Dendritic cell treated with granulocyte-macrophage colony-stimulating factor and Interleukin-4, amounts not matched to agents 40 ng/mL and 50 ng/mL, for 4 days (primary cell): Measurements from ENCODE around the gene TLN1.

ENCODE experiments used
- H3K27ac Mint-ChIP-seq: one replicate; pipeline ENCODE4 v1.8.0; 2022; ENCODE audit warnings: mild to moderate bottlenecking, mixed read lengths
- H3K27me3 Mint-ChIP-seq: one replicate; pipeline ENCODE4 v1.8.0; 2022; ENCODE audit warnings: mild to moderate bottlenecking, mixed read lengths
- H3K36me3 Mint-ChIP-seq: one replicate; pipeline ENCODE4 v1.8.0; 2022; ENCODE audit warnings: low read depth, mixed read lengths
- H3K4me1 Mint-ChIP-seq: one replicate; pipeline ENCODE4 v1.8.0; 2022; ENCODE audit warnings: low read depth, mixed read lengths
- H3K4me3 Mint-ChIP-seq: one replicate; pipeline ENCODE4 v1.8.0; 2022; ENCODE audit warnings: mild to moderate bottlenecking, moderate library complexity, mixed read lengths
- H3K9me3 Mint-ChIP-seq: one replicate; pipeline ENCODE4 v1.8.0; 2022; ENCODE audit warnings: mixed read lengths
- intact Hi-C: fragments of 100-400 bp; cut with micrococcal nuclease; formaldehyde crosslinking; loops from one replicate; pipeline ENCODE4 v1.15.0; 2022

TLN1 gene

DNA sequence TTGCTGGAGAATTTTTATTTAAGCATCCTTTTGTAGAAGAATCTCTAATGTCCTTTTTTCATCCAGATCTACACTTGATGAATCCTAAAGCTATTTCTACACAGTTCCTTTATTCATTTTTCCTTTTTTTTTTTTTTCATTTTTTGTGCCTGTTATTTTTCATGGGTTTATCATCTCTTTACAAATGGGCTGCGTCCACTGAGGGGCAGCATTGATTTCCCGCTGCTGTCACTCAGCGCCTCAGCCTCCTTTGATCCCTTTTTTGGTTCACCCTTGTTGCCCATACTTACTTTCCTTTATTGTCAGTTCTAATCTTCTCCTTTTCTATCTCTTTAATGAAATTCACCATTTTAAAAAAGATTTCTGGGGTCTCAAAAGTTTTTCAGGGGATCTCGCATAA is 27.8 kb upstream of the TLN1 start:
- Mint-ChIP-seq H3K4me1 (peaks cover 33% of the 10 kb centered on the region), H3K27ac (no peak overlapping the region), H3K4me3 (no peak overlapping the region), H3K9me3 (no peaks in the 10 kb centered on the region), H3K36me3 (no peaks in the 10 kb centered on the region), H3K27me3 (peaks cover 10% of the 10 kb centered on the region)
- intact Hi-C loops, result no loop called here

DNA sequence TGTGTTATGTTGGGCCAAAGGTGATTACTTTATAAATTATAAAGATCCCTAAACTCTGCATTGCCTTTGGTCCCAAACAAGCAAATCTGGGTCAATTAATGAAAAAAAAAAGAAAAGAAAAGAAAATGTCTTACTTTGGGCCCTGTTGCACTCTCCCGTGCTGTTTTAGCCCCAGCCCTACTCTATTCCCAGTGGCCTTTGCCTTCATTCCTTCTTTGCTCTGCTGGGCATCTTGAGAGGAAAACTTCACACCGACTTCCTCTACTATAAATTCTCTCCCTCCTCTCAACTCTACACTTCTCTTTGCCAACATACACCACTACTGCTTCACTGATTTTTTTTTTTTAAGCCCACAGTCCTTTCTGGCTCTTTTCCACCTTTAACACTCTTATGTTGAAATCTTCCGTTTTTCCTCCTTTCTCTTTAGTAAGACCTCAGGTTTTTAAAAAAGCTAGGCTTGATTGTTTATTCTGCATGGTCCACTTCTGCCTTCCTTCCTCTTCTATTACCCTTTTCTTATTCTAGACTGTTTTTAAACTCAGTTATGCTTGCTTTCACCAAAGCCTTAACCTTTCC is 26.6 kb upstream of the TLN1 start:
- Mint-ChIP-seq H3K4me3 (no peak overlapping the region), H3K27ac (no peak overlapping the region), H3K27me3 (peaks cover 10% of the 10 kb centered on the region), H3K9me3 (no peaks in the 10 kb centered on the region), H3K36me3 (peaks cover 12% of the 10 kb centered on the region), H3K4me1 (peaks cover 33% of the 10 kb centered on the region)
- intact Hi-C loops, result no loop called here

DNA sequence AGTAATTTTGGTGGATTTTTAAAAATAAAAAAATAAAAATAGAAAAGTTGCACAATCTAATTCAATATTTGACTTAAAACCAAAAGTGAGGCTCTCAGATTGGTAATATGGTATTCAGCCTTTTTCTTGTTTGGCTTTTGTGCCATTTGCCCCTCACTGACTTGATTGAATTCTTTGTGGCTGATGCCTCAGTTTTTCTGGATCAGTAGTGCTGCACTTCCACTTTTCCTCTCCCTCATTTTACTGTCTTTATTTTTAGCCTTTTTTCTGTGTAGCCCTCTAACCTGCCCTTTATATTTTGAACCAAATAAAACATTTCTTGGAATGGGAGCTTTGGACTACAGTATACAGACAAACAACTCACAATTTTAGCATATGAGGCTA is 25.9 kb upstream of the TLN1 start:
- Mint-ChIP-seq H3K27ac (no peak overlapping the region), H3K9me3 (no peaks in the 10 kb centered on the region), H3K4me3 (no peak overlapping the region), H3K4me1 (peaks cover 33% of the 10 kb centered on the region), H3K27me3 (peaks cover 10% of the 10 kb centered on the region), H3K36me3 (peaks cover 18% of the 10 kb centered on the region)
- intact Hi-C loops, result no loop called here

DNA sequence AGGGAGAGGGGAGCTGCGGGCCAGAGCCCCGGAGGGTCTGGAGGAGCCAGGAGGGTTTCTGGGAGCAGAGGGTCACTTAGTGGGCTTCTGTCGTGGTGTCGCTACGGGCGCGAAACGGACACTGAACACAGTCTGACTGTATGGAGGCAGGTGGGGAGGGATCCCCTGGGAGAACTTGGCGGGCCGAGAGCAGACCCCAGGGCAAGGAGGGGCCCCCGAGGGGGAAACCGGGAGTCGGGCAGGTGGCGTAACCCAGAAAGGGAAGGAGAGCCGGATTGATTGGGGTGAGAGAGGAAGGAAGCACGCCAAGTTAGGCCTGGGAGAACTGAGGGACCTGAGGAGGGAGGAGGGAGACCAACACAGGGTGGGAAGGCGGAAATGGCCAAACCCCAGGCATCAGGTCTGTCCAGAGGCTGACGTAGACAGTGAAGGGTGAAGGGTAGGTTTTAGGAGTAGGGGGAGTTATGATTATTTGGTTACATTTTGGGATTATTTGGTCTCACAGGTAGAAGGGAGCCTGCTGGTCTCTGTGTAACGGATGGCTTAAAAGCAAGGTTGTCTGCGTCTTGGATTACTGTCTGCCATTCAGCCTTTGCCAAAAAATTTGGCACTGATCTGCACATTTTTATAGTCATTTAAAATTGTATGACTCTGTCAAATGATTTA is 25.4 kb upstream of the TLN1 start:
- H3K9me3 Mint-ChIP-seq, result no peaks in the 10 kb centered on the region
- no peak overlapping the region for H3K27ac Mint-ChIP-seq
- H3K36me3 Mint-ChIP-seq, result peaks cover 24% of the 10 kb centered on the region
- H3K4me3 Mint-ChIP-seq, result peak overlapping the region; percentile 71
- H3K27me3 Mint-ChIP-seq, result peaks cover 10% of the 10 kb centered on the region
- H3K4me1 Mint-ChIP-seq, result peaks cover 33% of the 10 kb centered on the region
- intact Hi-C loops, result no loop called here

DNA sequence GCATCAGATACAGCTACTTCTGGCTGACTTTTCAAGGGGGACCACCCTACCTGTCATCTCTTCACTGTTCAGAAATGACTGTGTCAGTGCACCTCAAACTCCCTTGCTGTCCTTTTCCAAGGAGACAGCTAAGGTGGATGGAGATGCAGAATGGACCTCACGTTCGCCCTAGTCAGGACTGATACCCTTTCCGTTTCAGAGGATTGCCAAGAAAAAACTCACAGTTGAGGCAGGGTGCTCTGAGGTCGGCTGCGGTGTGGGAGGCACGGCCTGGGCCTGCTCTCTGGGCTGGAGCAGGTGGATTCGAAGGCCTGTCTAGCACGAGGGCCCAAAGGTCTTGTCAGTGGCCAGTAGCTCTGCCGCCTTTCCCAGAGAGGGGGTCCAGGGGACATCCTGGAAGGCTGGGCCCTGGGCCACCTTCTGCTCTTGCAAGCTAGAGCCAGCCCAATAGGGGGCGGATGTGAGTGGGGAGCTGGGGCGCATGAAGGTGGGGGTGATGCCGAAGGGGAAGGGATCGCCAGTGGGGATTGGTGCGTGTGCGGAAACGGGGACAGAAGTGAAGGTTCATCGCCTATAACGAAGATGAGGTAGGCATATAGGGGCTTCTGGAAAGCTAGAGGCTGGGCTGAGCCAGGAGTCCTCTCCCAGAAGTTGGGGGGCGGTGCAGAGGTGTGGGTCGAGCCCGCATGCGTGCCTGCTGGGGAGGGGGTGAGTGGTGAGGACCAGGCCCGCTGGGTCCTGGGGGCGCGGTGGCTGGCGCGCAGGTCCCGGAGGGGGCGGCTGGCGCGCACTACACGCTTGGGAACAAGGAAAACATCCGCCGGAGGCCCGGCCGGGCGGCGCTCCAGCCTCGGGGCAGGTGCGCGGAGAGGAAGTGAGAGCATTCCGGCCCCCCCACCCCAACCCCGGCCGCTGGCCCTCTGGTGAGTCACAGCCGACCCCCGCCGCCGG is 24.6 kb upstream of the TLN1 start:
- intact Hi-C loops, result no loop called here
- Mint-ChIP-seq H3K27me3 (peaks cover 9% of the 10 kb centered on the region), H3K4me1 (peaks cover 33% of the 10 kb centered on the region), H3K36me3 (peaks cover 32% of the 10 kb centered on the region), H3K27ac (peak overlapping the region; percentile 38), H3K4me3 (peak overlapping the region; percentile 71), H3K9me3 (no peaks in the 10 kb centered on the region)

DNA sequence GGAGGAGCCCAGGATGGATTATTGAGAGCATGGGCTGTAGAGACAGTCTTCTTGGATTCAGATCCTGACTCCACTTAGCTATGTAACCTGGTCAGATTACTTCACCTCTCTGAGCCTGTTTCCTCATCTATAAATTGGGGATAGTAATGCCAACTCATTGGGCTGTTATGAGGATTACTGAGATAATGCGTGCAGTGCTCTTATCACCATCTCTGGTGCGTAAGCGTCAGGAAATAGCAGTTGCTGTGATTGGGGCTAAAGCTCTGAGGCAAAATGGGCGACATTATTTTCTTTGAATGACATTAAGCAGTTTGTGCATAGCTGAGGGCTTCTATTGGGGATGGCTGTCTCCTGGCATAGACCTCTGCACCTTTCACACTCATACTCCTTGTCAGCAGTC is 23.1 kb upstream of the TLN1 start:
- H3K9me3 Mint-ChIP-seq, result no peaks in the 10 kb centered on the region
- H3K27me3 Mint-ChIP-seq, result peaks cover 9% of the 10 kb centered on the region
- H3K4me1 Mint-ChIP-seq, result peaks cover 31% of the 10 kb centered on the region
- H3K27ac Mint-ChIP-seq, result no peak overlapping the region
- intact Hi-C loops, result no loop called here
- no peak overlapping the region for H3K4me3 Mint-ChIP-seq
- peaks cover 42% of the 10 kb centered on the region for H3K36me3 Mint-ChIP-seq

DNA sequence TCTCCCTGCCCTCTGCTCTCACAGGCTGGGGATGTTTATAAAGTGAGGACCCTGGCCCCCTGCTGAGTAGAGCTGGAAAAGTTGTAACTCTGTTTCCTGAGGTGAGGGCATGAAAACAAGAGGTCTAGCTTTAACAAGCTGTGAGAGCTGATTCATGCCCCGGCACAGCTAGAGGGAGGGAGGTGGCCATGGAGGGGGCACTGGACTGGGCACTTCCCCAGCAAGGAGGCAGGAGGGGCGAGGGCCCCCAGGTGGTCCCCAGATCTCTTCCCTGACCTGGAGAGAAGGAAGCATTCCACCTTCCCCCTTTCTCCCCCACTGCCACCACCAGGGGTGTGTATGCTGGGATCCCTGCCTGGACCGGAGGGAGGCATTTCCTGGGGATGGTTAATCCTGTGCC is 22.3 kb upstream of the TLN1 start, which contains the start of gene MSMP:
TSS of gene MSMP (minus strand) at position 13 of the 400 bp plus-strand sequence. CDS start 147 bp downstream, outside the sequence.
- peaks cover 37% of the 10 kb centered on the region for H3K4me1 Mint-ChIP-seq
- no peak within 1 kb of the TSS for H3K4me3 Mint-ChIP-seq
- H3K36me3 Mint-ChIP-seq, result peaks cover 49% of the 10 kb centered on the region
- H3K27me3 Mint-ChIP-seq, result peaks cover 9% of the 10 kb centered on the region
- intact Hi-C loops, result no loop called here
- no peak within 1 kb of the TSS for H3K27ac Mint-ChIP-seq
- no peaks in the 10 kb centered on the region for H3K9me3 Mint-ChIP-seq

DNA sequence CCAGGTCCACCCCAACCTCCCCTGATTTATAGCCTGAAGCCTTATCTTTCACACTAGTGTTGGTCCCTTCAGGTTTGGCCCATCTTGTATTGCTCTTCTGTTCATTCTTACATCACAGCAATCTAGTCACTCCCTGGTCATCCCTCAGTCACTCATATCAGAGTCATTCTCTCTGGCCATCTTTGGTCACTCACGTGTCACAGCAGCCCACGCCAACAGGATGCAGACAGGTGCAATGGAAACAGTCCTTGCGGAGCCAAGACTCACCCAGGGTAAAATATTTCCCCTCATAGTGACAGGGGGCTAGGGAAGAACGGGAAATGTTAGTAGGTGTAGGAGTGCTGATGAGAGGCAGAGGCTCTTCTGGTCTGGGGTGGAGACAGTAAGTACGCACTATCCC is 21.5 kb upstream of the TLN1 start:
- intact Hi-C loops, result no loop called here
- H3K27ac Mint-ChIP-seq, result no peak overlapping the region
- no peaks in the 10 kb centered on the region for H3K9me3 Mint-ChIP-seq
- peaks cover 56% of the 10 kb centered on the region for H3K36me3 Mint-ChIP-seq
- peaks cover 7% of the 10 kb centered on the region for H3K27me3 Mint-ChIP-seq
- H3K4me1 Mint-ChIP-seq, result peaks cover 32% of the 10 kb centered on the region
- no peak overlapping the region for H3K4me3 Mint-ChIP-seq

DNA sequence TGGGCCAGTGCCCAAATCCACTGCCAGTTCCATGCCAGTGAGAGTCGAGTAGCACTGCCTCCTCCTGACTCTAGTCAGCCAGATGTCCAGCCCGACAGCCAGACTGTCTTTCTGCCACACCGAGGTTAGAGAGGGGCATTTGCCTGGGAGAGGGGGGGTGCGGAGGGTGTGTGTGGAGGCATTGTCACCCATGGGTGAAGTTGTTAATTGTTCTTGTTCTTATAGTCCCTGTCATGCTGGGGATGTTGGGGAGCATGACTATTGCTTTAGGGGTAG is 18.2 kb upstream of the TLN1 start:
- peak overlapping the region; percentile 85 for H3K27ac Mint-ChIP-seq
- H3K4me1 Mint-ChIP-seq, result peaks cover 36% of the 10 kb centered on the region
- intact Hi-C loops, result no loop called here
- H3K27me3 Mint-ChIP-seq, result no peaks in the 10 kb centered on the region
- H3K9me3 Mint-ChIP-seq, result no peaks in the 10 kb centered on the region
- peaks cover 83% of the 10 kb centered on the region for H3K36me3 Mint-ChIP-seq
- H3K4me3 Mint-ChIP-seq, result peak overlapping the region; percentile 89

DNA sequence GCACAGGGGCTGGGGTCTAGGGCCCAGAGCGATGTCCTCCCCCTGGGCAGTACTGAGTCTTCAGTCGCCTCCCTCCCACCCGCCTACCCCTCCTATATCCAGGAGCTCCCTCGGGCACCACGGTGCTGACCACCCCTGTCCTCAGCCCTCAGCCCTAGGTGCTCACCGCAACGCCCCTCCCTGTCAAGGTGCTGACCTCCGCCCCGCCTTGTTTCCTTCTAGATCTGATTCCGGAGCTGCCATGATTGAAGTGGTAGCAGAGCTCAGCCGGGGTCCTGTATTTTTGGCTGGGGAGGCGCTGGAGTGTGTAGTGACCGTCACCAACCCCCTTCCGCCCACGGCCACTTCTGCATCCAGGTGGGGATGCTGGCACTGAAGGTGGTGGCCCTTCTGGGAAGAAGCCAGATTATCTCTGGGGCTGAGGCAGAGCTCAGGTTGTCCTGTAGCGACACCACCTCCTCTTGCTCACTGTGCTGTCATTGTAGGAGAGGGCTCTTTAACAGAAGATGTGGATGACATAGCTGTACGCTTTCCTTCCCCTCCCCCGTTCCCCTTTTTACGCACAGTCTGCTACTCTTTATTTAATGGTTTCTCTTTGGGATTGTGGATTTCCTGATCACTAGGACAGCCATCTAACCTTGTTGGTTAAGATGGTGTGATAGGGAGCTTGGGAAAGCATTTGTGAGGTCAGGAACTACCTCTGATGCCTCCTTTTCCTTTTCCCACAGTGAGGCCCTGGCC is 17.7 kb upstream of the TLN1 start:
- Mint-ChIP-seq H3K27ac (peak overlapping the region; percentile 85), H3K9me3 (no peaks in the 10 kb centered on the region), H3K4me3 (peak overlapping the region; percentile 89), H3K27me3 (no peaks in the 10 kb centered on the region), H3K4me1 (peaks cover 40% of the 10 kb centered on the region), H3K36me3 (peaks cover 88% of the 10 kb centered on the region)
- intact Hi-C loops, result no loop called here

DNA sequence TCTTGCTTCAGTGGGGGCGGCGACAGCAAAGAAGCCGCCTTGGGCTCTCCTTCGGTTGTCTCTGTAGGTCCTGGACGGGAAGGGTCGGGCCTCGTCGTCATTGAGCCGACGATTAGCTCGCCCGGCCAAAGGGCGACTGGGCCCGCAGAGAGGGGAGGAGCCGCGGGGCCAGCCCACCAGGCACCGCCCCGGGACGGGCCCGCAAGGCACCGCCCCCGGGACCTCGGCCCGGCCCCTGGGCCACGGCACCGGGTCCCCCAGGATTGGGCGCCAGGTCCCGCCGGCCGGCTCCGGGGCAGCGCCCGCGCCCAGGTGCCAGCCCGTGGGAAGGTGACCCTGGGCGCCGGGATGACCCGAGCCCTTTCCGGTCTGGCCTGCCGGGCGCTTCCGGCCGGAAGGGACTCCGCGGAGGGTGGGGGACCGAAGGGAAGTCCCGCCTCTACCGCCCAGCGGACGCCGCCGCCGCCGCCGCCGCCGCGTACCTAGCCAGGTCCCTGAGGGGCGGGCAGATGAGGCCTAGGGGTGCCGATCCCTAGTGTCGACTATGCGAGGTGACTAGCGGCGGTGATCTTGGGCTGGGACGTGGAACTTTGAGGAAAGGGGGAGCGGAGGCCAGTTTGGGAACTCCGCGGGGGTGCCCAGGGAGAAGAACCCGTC is 17.0 kb upstream of the TLN1 start, which contains the start of the genes GBA2 and RGP1:
TSS of gene GBA2 (minus strand) at position 371 of the 657 bp plus-strand sequence. CDS start 524 bp downstream, outside the sequence.
TSS of gene RGP1 (plus strand) at position 430 of the 657 bp plus-strand sequence. CDS start 469 bp downstream, outside the sequence.
- intact Hi-C loops, result loop anchor here (1.0 kb wide), 1 partner anchor 16 kb away; no protein-coding TSS in a partner anchor
- H3K9me3 Mint-ChIP-seq, result no peaks in the 10 kb centered on the region
- H3K4me3 Mint-ChIP-seq, result peak within 1 kb of the TSS; percentile 92
- H3K36me3 Mint-ChIP-seq, result peaks cover 88% of the 10 kb centered on the region
- H3K4me1 Mint-ChIP-seq, result peaks cover 47% of the 10 kb centered on the region
- H3K27me3 Mint-ChIP-seq, result no peaks in the 10 kb centered on the region
- peak within 1 kb of the TSS; percentile 85 for H3K27ac Mint-ChIP-seq

DNA sequence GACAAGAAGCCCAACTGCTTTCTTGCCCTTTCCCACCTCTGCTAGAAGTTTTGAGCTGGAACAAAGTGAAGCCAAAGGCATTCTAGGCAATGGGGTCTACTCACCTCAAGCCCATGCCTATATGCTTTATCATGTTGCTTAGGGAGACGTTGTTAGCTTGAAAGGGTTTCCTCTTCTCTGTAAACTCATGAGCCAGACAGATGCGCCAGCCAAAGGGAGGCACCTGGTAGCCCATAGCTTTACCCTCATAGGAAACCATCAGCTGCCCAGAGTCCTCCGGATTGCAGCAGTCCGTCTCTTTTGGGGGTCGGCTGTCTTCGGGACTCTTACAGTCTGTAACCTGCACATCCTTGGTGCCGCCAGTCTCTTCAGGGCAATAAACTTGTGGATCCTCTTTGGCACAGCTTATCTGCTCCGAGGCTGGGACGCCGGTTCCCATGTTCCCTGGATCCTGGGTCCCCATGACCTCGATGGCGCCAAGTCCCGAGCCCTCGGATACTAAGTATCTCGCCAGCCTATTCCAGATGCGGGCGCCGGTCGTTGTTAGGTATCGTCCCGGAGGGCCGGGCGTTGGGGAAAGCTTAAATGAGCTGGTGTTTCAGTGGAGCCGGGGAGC is 16.4 kb upstream of the TLN1 start:
- Mint-ChIP-seq H3K27ac (peak overlapping the region; percentile 85), H3K9me3 (no peaks in the 10 kb centered on the region), H3K27me3 (no peaks in the 10 kb centered on the region), H3K36me3 (peaks cover 88% of the 10 kb centered on the region), H3K4me3 (peak overlapping the region; percentile 92), H3K4me1 (peaks cover 53% of the 10 kb centered on the region)
- intact Hi-C loops, result loop anchor here (1.0 kb wide), 1 partner anchor 15 kb away; no protein-coding TSS in a partner anchor

DNA sequence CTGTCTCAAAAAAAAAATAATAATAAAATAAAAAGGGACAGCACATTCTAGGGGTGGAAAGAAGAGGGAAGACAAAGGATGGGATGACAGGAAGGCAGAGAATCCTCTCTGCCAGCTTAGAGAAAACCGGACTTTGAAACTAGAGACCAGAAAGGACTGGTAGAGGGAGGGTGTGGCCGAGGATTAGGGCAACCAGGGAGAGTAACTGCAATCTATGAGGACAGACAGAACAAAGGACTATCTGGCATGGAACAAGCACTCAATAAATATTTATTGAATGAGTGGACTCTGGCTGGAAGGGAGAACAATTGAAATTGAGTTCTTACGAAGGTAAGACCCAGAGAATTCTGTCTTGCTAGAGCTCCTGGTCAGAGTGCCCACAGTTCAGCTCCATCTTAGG is 14.6 kb upstream of the TLN1 start:
- Mint-ChIP-seq H3K27ac (no peak overlapping the region), H3K4me3 (peak overlapping the region; percentile 92), H3K36me3 (peaks cover 83% of the 10 kb centered on the region), H3K4me1 (peaks cover 67% of the 10 kb centered on the region), H3K27me3 (no peaks in the 10 kb centered on the region), H3K9me3 (no peaks in the 10 kb centered on the region)
- intact Hi-C loops, result no loop called here
